ENCODE data around the gene ENTPD2.

The ENTPD2 gene

GRCh38 chr9:137039611-137040366 is 14.1 kb downstream of the ENTPD2 start:
- DNase-seq (ENCODE audit: low spot score), result no peak
- in situ Hi-C loops (cut with MboI; ENCODE audit: low sequenced_read_pairs, unreplicated experiment), result loop anchor here (10.0 kb wide), 1 partner anchor 265 kb away; no protein-coding TSS in a partner anchor
- no peak for TF ChIP-seq CTCF (IDR thresholded peaks at IDR 0.05; ENCODE audit: borderline replicate concordance, control extremely low read depth, extremely low read depth, insufficient read depth, missing control alignments)

GRCh38 chr9:137038916-137039315 is 14.9 kb downstream of the ENTPD2 start:
- in situ Hi-C loops (cut with MboI; ENCODE audit: low sequenced_read_pairs, unreplicated experiment), result loop anchor here (10.0 kb wide), 1 partner anchor 264 kb away; no protein-coding TSS in a partner anchor
- TF ChIP-seq CTCF (IDR thresholded peaks at IDR 0.05; ENCODE audit: borderline replicate concordance, control extremely low read depth, extremely low read depth, insufficient read depth, missing control alignments), result no peak
- DNase-seq (ENCODE audit: low spot score), result no peak

- no peak for TF ChIP-seq CTCF (IDR thresholded peaks at IDR 0.05; ENCODE audit: borderline replicate concordance, control extremely low read depth, extremely low read depth, insufficient read depth, missing control alignments)
- in situ Hi-C loops (cut with MboI; ENCODE audit: low sequenced_read_pairs, unreplicated experiment), result loop anchor here (10.0 kb wide), 1 partner anchor 263 kb away; no protein-coding TSS in a partner anchor
Measured at GRCh38 chr9:137037483-137037882, 16.4 kb downstream of the ENTPD2 start.

DNA sequence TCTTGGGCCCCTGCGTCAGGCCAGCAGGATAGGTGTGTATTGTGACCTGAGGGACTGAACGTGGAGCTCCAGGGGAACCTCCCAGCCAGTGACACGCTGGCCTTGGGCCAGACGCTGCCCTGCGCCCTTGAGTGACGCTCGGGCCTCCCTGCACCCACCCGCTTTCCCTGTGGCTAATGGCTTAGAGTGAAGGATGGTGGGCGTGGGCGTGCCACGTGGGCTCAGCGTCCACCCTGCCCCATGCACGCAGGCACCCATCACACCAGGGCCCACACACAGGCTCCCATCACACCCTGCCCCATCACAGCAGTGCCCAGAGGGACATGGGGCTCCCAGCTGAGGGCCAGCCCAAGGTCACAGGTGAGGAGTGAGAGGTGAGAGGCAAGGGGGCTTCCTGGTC is 16.8 kb downstream of the ENTPD2 start:
- TF ChIP-seq CTCF (IDR thresholded peaks at IDR 0.05; ENCODE audit: borderline replicate concordance, control extremely low read depth, extremely low read depth, insufficient read depth, missing control alignments), result no peak
- in situ Hi-C loops (cut with MboI; ENCODE audit: low sequenced_read_pairs, unreplicated experiment), result loop anchor here (10.0 kb wide), 1 partner anchor 262 kb away; no protein-coding TSS in a partner anchor
- no peak for DNase-seq (ENCODE audit: low spot score)

More at GRCh38 chr9:137037483-137037882, 16.4 kb downstream of the ENTPD2 start:
- no peak for DNase-seq (ENCODE audit: low spot score)

GRCh38 chr9:137035937-137036336 is 17.9 kb downstream of the ENTPD2 start:
- no peak for TF ChIP-seq CTCF (IDR thresholded peaks at IDR 0.05; ENCODE audit: borderline replicate concordance, control extremely low read depth, extremely low read depth, insufficient read depth, missing control alignments)
- no peak for DNase-seq (ENCODE audit: low spot score)
- in situ Hi-C loops (cut with MboI; ENCODE audit: low sequenced_read_pairs, unreplicated experiment), result loop anchor here (10.0 kb wide), 1 partner anchor 261 kb away; no protein-coding TSS in a partner anchor

DNA sequence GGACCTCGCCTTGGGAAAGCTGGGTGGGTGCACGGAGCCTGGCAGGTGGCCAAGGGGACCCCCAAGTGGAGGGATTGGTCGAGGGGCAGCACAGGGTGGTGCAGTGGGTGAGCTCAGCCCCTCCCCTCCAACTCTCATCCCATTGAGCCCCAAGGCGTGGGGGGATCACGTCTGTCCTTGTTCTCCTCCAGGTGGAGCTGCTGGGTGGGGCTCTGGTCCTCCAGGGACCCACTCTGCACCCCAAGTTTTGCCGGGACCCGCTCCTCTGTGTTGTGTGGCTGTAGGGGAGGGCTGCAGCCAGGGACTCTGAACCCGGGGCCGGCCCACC is 18.4 kb downstream of the ENTPD2 start:
- in situ Hi-C loops (cut with MboI; ENCODE audit: low sequenced_read_pairs, unreplicated experiment), result loop anchor here (10.0 kb wide), 1 partner anchor 261 kb away; no protein-coding TSS in a partner anchor

More for the DNA sequence above, 18.4 kb downstream of the ENTPD2 start:
- no peak for TF ChIP-seq CTCF (IDR thresholded peaks at IDR 0.05; ENCODE audit: borderline replicate concordance, control extremely low read depth, extremely low read depth, insufficient read depth, missing control alignments)
- DNase-seq (ENCODE audit: low spot score), result no peak

Measured in GM13976 (cell line).